HEK293T (cell line): ENCODE data around the gene ZNF432.
"Not testable (repeated sequence)": the region's sequence is repeated elsewhere in the genome, so short reads cannot be mapped to it uniquely, and the experiment has no call there.

ENCODE experiments used
- CTCF ChIA-PET: fragments of 350-600 bp; formaldehyde crosslinking; extraction: SDS; loops from one replicate; lab custom pipeline; 2021; ENCODE audit warnings: antibody characterized with exemption, inconsistent platforms; lab: Yijun Ruan, JAX
- POLR2A ChIA-PET: fragments of 350-600 bp; formaldehyde crosslinking; extraction: SDS; loops from one replicate; lab custom pipeline; 2020; ENCODE audit warnings: antibody characterized with exemption, inconsistent platforms; lab: Yijun Ruan, JAX
- DNase-seq: peaks from one replicate; pipeline ENCODE4 v3.0.0; 2012; ENCODE audit warnings: mixed read lengths; ENCODE audit errors: extremely low spot score
- ARNT ChIP-seq: fragments of 450-650 bp; IDR thresholded peaks from 2 replicates; pipeline ENCODE4 v1.6.1; 2017; ENCODE audit warnings: mild to moderate bottlenecking
- BHLHE40 ChIP-seq: fragments of 450-650 bp; IDR thresholded peaks from 2 replicates; pipeline ENCODE4 v1.6.1; 2016; ENCODE audit warnings: mild to moderate bottlenecking, moderate library complexity, borderline replicate concordance
- CTBP1 ChIP-seq: fragments of 450-650 bp; IDR thresholded peaks from 2 replicates; pipeline ENCODE4 v1.6.1; 2016; ENCODE audit warnings: borderline replicate concordance
- ELF4 ChIP-seq: fragments of 450-650 bp; IDR thresholded peaks from 2 replicates; pipeline ENCODE4 v1.6.1; 2017; ENCODE audit warnings: antibody characterized with exemption
- FOXA1 ChIP-seq: fragments of 450-650 bp; IDR thresholded peaks from 2 replicates; pipeline ENCODE4 v1.6.1; 2016; ENCODE audit warnings: mild to moderate bottlenecking
- FOXK2 ChIP-seq: fragments of 450-650 bp; IDR thresholded peaks from 2 replicates; pipeline ENCODE4 v1.6.1; 2016; ENCODE audit warnings: mild to moderate bottlenecking
- FOXM1 ChIP-seq: fragments of 450-650 bp; IDR thresholded peaks from 2 replicates; pipeline ENCODE4 v1.6.1; 2017; ENCODE audit warnings: mild to moderate bottlenecking, borderline replicate concordance
- HDGF ChIP-seq: fragments of 450-650 bp; IDR thresholded peaks from 2 replicates; pipeline ENCODE4 v1.6.1; 2017; ENCODE audit warnings: antibody characterized with exemption, borderline replicate concordance
- L3MBTL2 ChIP-seq: fragments of 450-650 bp; conservative IDR thresholded peaks from 2 replicates; pipeline ENCODE4 v1.6.1; 2016; ENCODE audit warnings: mild to moderate bottlenecking
- LEF1 ChIP-seq: fragments of 450-650 bp; IDR thresholded peaks from 2 replicates; pipeline ENCODE4 v1.6.1; 2017; ENCODE audit warnings: mild to moderate bottlenecking, borderline replicate concordance
- NFRKB ChIP-seq: fragments of 450-650 bp; IDR thresholded peaks from 2 replicates; pipeline ENCODE4 v1.6.1; 2016; ENCODE audit warnings: mild to moderate bottlenecking, moderate library complexity
- SP1 ChIP-seq: fragments of 450-650 bp; IDR thresholded peaks from 2 replicates; pipeline ENCODE4 v1.6.1; 2017
- SUZ12 ChIP-seq: fragments of 450-650 bp; IDR thresholded peaks from 2 replicates; pipeline ENCODE4 v1.6.1; 2016; ENCODE audit warnings: mild to moderate bottlenecking
- TARDBP ChIP-seq: fragments of 450-650 bp; IDR thresholded peaks from 2 replicates; pipeline ENCODE4 v1.6.1; 2016
- ZNF384 ChIP-seq: fragments of 450-650 bp; IDR thresholded peaks from 2 replicates; pipeline ENCODE4 v1.6.1; 2016
- TF ChIP-seq, protein P1 (sequence below): fragments of 450-650 bp; IDR thresholded peaks from 2 replicates; pipeline ENCODE4 v1.6.1; 2016

The ZNF432 gene

GRCh38 chr19:52048555-52049501 is at the start of gene ZNF432:
ZNF432 (minus strand) TSS chr19:52048838; CDS start chr19:52046868, 1,970 bp downstream.
- peak; percentile 87 for DNase-seq
- TF ChIP-seq ELF4 (peak; percentile 48), BHLHE40 (no peak), L3MBTL2 (peak; percentile 77), ZNF384 (no peak), LEF1 (no peak), SP1 (no peak)
- ChIA-PET POLR2A (interaction anchor here (1.0 to 2.0 kb wide), 2 partner anchors 20 to 22 kb away, joined by 3 to 10 read pairs; partner anchors contain the start of gene ZNF614), CTCF (no interaction called here)

- DNase-seq, POLR2A ChIA-PET, CTCF ChIA-PET: not testable (repeated sequence)
These were observed 47.8 kb upstream of the ZNF432 start for GRCh38 chr19:52096416-52096815.

DNA sequence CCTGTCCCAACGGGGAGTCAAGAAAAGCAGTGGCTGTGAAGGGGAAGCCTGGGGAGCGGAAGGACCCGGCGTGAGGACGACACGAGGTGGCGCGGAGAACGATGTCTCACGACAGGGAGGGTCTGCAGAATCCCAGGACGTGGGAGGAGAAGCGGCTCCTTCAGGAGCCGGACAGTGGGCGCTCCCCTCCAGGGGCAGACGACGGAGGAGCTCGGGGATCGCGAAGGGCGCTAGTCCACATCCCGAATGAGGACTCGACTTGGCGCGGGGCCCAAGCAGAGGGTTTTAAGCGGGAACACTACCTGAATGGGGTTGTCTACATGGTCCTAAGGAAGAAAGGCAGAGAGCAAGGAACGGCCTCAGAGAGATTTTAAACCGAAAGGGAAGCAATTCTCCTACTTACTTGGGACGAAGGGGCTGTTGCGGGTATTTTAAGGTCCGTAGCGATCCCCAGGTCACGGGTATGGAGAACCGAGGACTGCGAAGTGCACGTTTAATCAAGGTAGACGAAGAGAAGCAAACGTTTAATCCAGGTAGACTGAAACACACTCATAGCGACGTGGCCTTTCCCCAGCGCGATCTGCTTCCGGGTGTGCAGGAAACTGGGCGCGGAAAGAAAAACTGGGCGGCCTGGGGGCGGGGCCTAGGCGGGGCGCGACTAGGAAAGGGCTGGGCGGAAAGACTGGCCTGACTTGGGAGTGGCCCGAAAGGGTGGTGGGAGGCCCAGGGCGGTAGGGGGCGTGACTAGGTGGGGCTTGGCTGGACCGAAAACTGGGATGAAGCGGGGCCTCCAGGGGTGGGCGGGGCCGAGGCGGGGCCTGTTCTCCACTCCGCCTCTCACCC is 46.8 kb upstream of the ZNF432 start, which contains the start of gene ZNF841:
ZNF841 (minus strand) TSS at position 594 of the 843 bp plus-strand sequence. CDS start 10,964 bp downstream, outside the sequence.
- no peak for TF ChIP-seq CTBP1
- peak; percentile 85 for TF ChIP-seq L3MBTL2
- 0 out of 2 replicates have a peak, but pooled peaks have one; percentile 27 for TF ChIP-seq SP1
- no peak for TF ChIP-seq TARDBP
- TF ChIP-seq FOXK2: no peak
- no peak for TF ChIP-seq ARNT
- no peak for TF ChIP-seq ZNF384
- TF ChIP-seq, protein P1, sequence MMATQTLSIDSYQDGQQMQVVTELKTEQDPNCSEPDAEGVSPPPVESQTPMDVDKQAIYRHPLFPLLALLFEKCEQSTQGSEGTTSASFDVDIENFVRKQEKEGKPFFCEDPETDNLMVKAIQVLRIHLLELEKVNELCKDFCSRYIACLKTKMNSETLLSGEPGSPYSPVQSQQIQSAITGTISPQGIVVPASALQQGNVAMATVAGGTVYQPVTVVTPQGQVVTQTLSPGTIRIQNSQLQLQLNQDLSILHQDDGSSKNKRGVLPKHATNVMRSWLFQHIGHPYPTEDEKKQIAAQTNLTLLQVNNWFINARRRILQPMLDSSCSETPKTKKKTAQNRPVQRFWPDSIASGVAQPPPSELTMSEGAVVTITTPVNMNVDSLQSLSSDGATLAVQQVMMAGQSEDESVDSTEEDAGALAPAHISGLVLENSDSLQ: no peak
- peak; percentile 65 for TF ChIP-seq ELF4
- POLR2A ChIA-PET: no interaction called here
- DNase-seq: peak; percentile 93
- CTCF ChIA-PET: no interaction called here

GRCh38 chr19:52094526-52095130 is 46.0 kb upstream of the ZNF432 start:
- TF ChIP-seq FOXM1 (no peak), ELF4 (no peak), ZNF384 (no peak), TARDBP (no peak)
- TF ChIP-seq, protein P1: no peak
- CTCF ChIA-PET: no interaction called here
- no peak for DNase-seq
- POLR2A ChIA-PET: no interaction called here

DNA sequence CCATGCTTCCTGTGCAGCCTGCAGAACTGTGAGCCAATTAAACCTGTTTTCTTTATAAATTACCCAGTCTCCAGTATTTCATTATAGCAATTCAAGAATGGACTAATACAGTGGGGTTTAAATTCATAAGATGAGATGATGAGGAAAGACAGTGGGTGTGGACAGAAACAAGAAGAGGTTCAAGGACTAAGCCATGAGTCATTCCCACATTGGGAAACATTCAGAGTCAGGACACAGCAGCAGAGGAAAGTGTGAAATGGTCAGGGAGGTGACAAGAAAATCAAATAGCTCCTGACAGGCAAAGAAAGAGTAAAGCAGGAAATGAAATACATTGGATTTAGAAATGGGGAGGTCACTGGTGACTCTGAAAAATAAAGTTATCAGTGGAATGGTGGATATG is 37.8 kb upstream of the ZNF432 start:
- ChIA-PET CTCF (no interaction called here), POLR2A (no interaction called here)
- no peak for TF ChIP-seq ELF4
- TF ChIP-seq TARDBP: no peak
- TF ChIP-seq CTBP1: no peak
- no peak for TF ChIP-seq NFRKB
- TF ChIP-seq BHLHE40: no peak
- no peak for TF ChIP-seq LEF1
- no peak for TF ChIP-seq FOXM1
- TF ChIP-seq ARNT: no peak
- no peak for TF ChIP-seq SP1
- TF ChIP-seq, protein P1: no peak
- TF ChIP-seq FOXA1: no peak
- no peak for TF ChIP-seq SUZ12
- no peak for DNase-seq

GRCh38 chr19:52070496-52070895 is 21.9 kb upstream of the ZNF432 start:
- no peak for DNase-seq
- POLR2A ChIA-PET: no interaction called here
- CTCF ChIA-PET: no interaction called here
- no peak for TF ChIP-seq ARNT
- TF ChIP-seq FOXM1: no peak
- TF ChIP-seq HDGF: no peak
